SK-N-SH (cell line): ENCODE measurements around the gene CDSN. TPM values are rescaled to one million over a fixed set of nuclear protein-coding genes. Genes with fewer than 3 reads are reported as not detected.

ENCODE experiments used
- CTCF ChIA-PET: fragments of 300-600, 350-600 bp; formaldehyde crosslinking; extraction: SDS; loops from one replicate; lab custom pipeline; 2021; lab: Yijun Ruan, JAX
- POLR2A ChIA-PET: fragments of 350-600 bp; sonication (Branson Sonifier 250); formaldehyde crosslinking; extraction: SDS; loops from one replicate; lab custom pipeline; 2020; ENCODE audit warnings: antibody characterized with exemption, inconsistent platforms; lab: Yijun Ruan, JAX
- DNase-seq: peaks from one replicate; pipeline ENCODE4 v3.0.0; 2012
- H2AFZ ChIP-seq: fragments of 200-600 bp; sonication (generic); 2 replicates; pipeline ENCODE4 v1.8.1; 2016; ENCODE audit warnings: antibody characterized with exemption, mild to moderate bottlenecking, low read depth
- H3F3A ChIP-seq: fragments of 200-600 bp; sonication (generic); replicated peaks from 2 replicates; pipeline ENCODE3; 2016; ENCODE audit warnings: antibody characterized with exemption, mild to moderate bottlenecking; ENCODE audit not compliant: insufficient read depth
- H3K27ac ChIP-seq, 2 experiments: fragments of 200-500 bp in 1 of 2; fragments of 200-600 bp in 1 of 2; sonication (Bioruptor generic) in 1 of 2; sonication (generic), shearing (Covaris generic) in 1 of 2; 2 replicates each; pipeline versions ENCODE4 v1.5.1 to v1.6.1; 2014 to 2016; ENCODE audit warnings: low read depth in 2 of 2, inconsistent platforms in 1 of 2, low read length in 1 of 2, mild to moderate bottlenecking in 1 of 2, mixed read lengths in 1 of 2
- H3K27me3 ChIP-seq: fragments of 200-600 bp; sonication (generic), shearing (Covaris generic); 2 replicates; pipeline ENCODE4 v1.6.1; 2016; ENCODE audit warnings: mixed run types; ENCODE audit not compliant: insufficient read depth
- H3K36me3 ChIP-seq, 2 experiments: fragments of 200-500 bp in 1 of 2; fragments of 200-600 bp in 1 of 2; sonication (Bioruptor generic) in 1 of 2; sonication (generic) in 1 of 2; replicated peaks in 1 of 2; 2 replicates each; pipeline versions ENCODE3 to v1.5.1; 2014 to 2016; ENCODE audit warnings: low read length in 1 of 2, mild to moderate bottlenecking in 1 of 2; ENCODE audit not compliant: insufficient read depth in 2 of 2, control insufficient read depth in 1 of 2
- H3K4me1 ChIP-seq, 2 experiments: fragments of 200-500 bp in 1 of 2; fragments of 200-600 bp in 1 of 2; sonication (Bioruptor generic) in 1 of 2; sonication (generic), shearing (Covaris generic) in 1 of 2; 2 replicates each; pipeline versions ENCODE4 v1.5.1 to v1.6.1; 2014 to 2016; ENCODE audit warnings: low read depth in 1 of 2, low read length in 1 of 2, mixed run types in 1 of 2; ENCODE audit not compliant: insufficient read depth in 2 of 2, control insufficient read depth in 1 of 2
- H3K4me2 ChIP-seq: fragments of 200-600 bp; sonication (generic), shearing (Covaris generic); 2 replicates; pipeline ENCODE4 v1.6.1; 2017; ENCODE audit warnings: mixed run types
- H3K4me3 ChIP-seq, 2 experiments: fragments of 200-500 bp in 1 of 2; fragments of 200-600 bp in 1 of 2; sonication (Bioruptor generic) in 1 of 2; sonication (generic), shearing (Covaris generic) in 1 of 2; 2 replicates each; pipeline versions ENCODE4 v1.5.1 to v1.8.1; 2014 to 2016; ENCODE audit warnings: low read depth in 2 of 2, inconsistent platforms in 1 of 2, low read length in 1 of 2, mild to moderate bottlenecking in 1 of 2, mixed read lengths in 1 of 2, moderate library complexity in 1 of 2
- H3K79me2 ChIP-seq: fragments of 200-600 bp; sonication (generic); 2 replicates; pipeline ENCODE4 v1.8.1; 2017; ENCODE audit warnings: mild to moderate bottlenecking; ENCODE audit not compliant: insufficient read depth
- H3K9ac ChIP-seq: fragments of 200-600 bp; sonication (generic); 2 replicates; pipeline ENCODE4 v1.6.1; 2017; ENCODE audit warnings: mixed run types
- H3K9me2 ChIP-seq: fragments of 200-600 bp; sonication (generic); 2 replicates; pipeline ENCODE4 v1.6.1; 2017; ENCODE audit warnings: mixed run types
- H3K9me3 ChIP-seq: fragments of 200-600 bp; sonication (generic); 2 replicates; pipeline ENCODE4 v1.6.1; 2017; ENCODE audit warnings: mixed run types, mild to moderate bottlenecking, moderate library complexity
- H4K20me1 ChIP-seq: fragments of 200-600 bp; sonication (generic); 2 replicates; pipeline ENCODE4 v1.6.1; 2017; ENCODE audit warnings: mild to moderate bottlenecking, mixed run types; ENCODE audit not compliant: insufficient read depth
- CHD2 ChIP-seq: fragments of 150-350 bp; IDR thresholded peaks from 2 replicates; pipeline ENCODE4 v1.6.1; 2018; ENCODE audit warnings: low read length; ENCODE audit not compliant: partially characterized antibody
- ELF1 ChIP-seq: IDR thresholded peaks from 2 replicates; pipeline ENCODE4 v1.4.0; 2012
- EP300 ChIP-seq, 2 experiments: IDR thresholded peaks; 2 replicates each; pipeline versions ENCODE4 v1.4.0 to v1.6.1; 2012; ENCODE audit warnings: borderline replicate concordance in 1 of 2, low read depth in 1 of 2, low read length in 1 of 2
- EZH2phosphoT487 ChIP-seq: fragments of 200-600 bp; sonication (generic); IDR thresholded peaks from 2 replicates; pipeline ENCODE4 v1.6.1; 2017; ENCODE audit warnings: low read depth, mixed run types, mild to moderate bottlenecking, antibody characterized with exemption, moderate library complexity, borderline replicate concordance
- FOSL2 ChIP-seq: IDR thresholded peaks from 2 replicates; pipeline ENCODE4 v1.4.0; 2012; ENCODE audit warnings: low read depth, mild to moderate bottlenecking, moderate library complexity, borderline replicate concordance
- FOXJ3 ChIP-seq: sonication (generic); formaldehyde crosslinking; IDR thresholded peaks from 2 replicates; pipeline ENCODE4 v1.5.1; 2020; ENCODE audit warnings: mild to moderate bottlenecking, missing genetic modification reagents
- GABPA ChIP-seq: IDR thresholded peaks from 2 replicates; pipeline ENCODE4 v1.4.0; 2012; ENCODE audit warnings: low read depth, mild to moderate bottlenecking
- MEF2A ChIP-seq: IDR thresholded peaks from 2 replicates; pipeline ENCODE4 v1.4.0; 2012; ENCODE audit warnings: low read depth, borderline replicate concordance
- MXI1 ChIP-seq: IDR thresholded peaks from 2 replicates; pipeline ENCODE4 v1.6.1; 2012; ENCODE audit warnings: mild to moderate bottlenecking, low read depth, low read length, improper control_type of control experiment
- NFIC ChIP-seq: IDR thresholded peaks from 2 replicates; pipeline ENCODE4 v1.4.0; 2012; ENCODE audit warnings: borderline replicate concordance
- NRF1 ChIP-seq: IDR thresholded peaks from 2 replicates; pipeline ENCODE4 v1.6.1; 2012; ENCODE audit warnings: low read depth, mild to moderate bottlenecking, low read length
- RAD21 ChIP-seq: IDR thresholded peaks from 2 replicates; pipeline ENCODE4 v1.6.1; 2012; ENCODE audit warnings: mild to moderate bottlenecking, low read length
- RCOR1 ChIP-seq: fragments of 150-350 bp; IDR thresholded peaks from 2 replicates; pipeline ENCODE4 v1.6.1; 2017; ENCODE audit warnings: antibody characterized with exemption, low read length
- RFX5 ChIP-seq: IDR thresholded peaks from 2 replicates; pipeline ENCODE4 v1.6.1; 2012; ENCODE audit warnings: mild to moderate bottlenecking, improper control_type of control experiment, low read length
- RXRA ChIP-seq: IDR thresholded peaks from 2 replicates; pipeline ENCODE4 v1.4.0; 2012; ENCODE audit warnings: low read depth, mild to moderate bottlenecking, borderline replicate concordance
- SMC3 ChIP-seq: IDR thresholded peaks from 2 replicates; pipeline ENCODE4 v1.6.1; 2012; ENCODE audit warnings: low read depth, low read length, improper control_type of control experiment
- TAF1 ChIP-seq: IDR thresholded peaks from 2 replicates; pipeline ENCODE4 v1.6.1; 2012; ENCODE audit warnings: low read depth, mild to moderate bottlenecking, low read length, moderate library complexity, borderline replicate concordance
- TCF12 ChIP-seq: IDR thresholded peaks from 2 replicates; pipeline ENCODE4 v1.4.0; 2012
- TEAD4 ChIP-seq: IDR thresholded peaks from 2 replicates; pipeline ENCODE4 v1.4.0; 2012; ENCODE audit warnings: mild to moderate bottlenecking, borderline replicate concordance; ENCODE audit not compliant: insufficient read depth
- YY1 ChIP-seq: IDR thresholded peaks from 2 replicates; pipeline ENCODE4 v1.4.0; 2012; ENCODE audit warnings: low read depth, mild to moderate bottlenecking
- WGBS: methylation state at CpG from one replicate; pipeline ENCODE4 v1.1.6; 2017; ENCODE audit warnings: low lambda C conversion rate; 5-methylcytosine and 5-hydroxymethylcytosine counted together
- polyA plus RNA-seq, 3 experiments: library from polyadenylated mRNA; depleted of rRNA; stranded (reverse); fragments of >200 nt; gene quantifications; 2 replicates each; pipeline ENCODE4 v1.2.3, GENCODE V29; 2012
- TF ChIP-seq, protein P1 (sequence below): fragments of 150-350 bp; IDR thresholded peaks from 2 replicates; pipeline ENCODE4 v1.6.1; 2017; ENCODE audit warnings: antibody characterized with exemption, low read length, low read depth, borderline replicate concordance
- TF ChIP-seq, protein P2 (sequence below): IDR thresholded peaks from 2 replicates; pipeline ENCODE4 v1.4.0; 2012; ENCODE audit warnings: low read depth, borderline replicate concordance
- TF ChIP-seq, protein P3 (sequence below): IDR thresholded peaks from 2 replicates; pipeline ENCODE4 v1.4.0; 2012; ENCODE audit warnings: low read depth
- TF ChIP-seq, protein P4 (sequence below): fragments of 200-600 bp; sonication (generic); IDR thresholded peaks from 2 replicates; pipeline ENCODE4 v1.6.1; 2017; ENCODE audit warnings: antibody characterized with exemption, mild to moderate bottlenecking, moderate library complexity
- TF ChIP-seq, protein P5 (sequence below): IDR thresholded peaks from 2 replicates; pipeline ENCODE4 v1.4.0; 2012; ENCODE audit warnings: low read depth, borderline replicate concordance

Gene CDSN
- polyA plus RNA-seq, 1 of the 3 experiments (the other 2 are of a cell fraction), result 0.02 TPM

DNA sequence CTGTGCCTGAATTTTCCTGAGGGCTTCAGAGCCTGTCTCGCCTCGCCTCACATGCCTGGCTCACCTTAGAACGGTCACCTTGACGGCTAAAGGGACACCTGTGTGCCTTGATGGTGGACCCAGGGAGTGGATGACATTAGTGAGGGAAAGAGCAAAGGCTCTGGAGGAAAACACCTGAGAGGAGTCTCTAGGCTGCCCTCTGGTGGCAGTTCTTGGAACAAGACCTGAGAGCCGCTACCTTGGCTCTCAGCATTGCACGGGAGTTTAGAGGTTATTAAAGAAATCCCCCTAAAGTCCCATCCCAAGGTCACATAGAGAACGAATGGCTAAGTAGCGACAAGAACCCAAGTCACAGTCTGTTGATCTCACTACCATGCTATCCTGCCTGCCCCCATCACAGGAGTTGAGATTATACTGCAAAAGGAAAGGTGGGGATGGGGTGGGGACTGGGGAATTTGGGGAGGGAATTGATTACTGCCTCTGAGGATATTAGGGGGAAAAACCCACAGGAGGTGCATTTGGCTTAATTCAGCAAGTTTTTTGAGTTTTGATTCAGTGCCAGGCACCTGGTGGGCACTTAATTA lies 7.9 kb upstream of the CDSN start:
- no peak for TF ChIP-seq NFIC
- TF ChIP-seq TCF12, result no peak
- TF ChIP-seq MXI1, result no peak
- TF ChIP-seq FOXJ3, result no peak
- TF ChIP-seq, protein P1, sequence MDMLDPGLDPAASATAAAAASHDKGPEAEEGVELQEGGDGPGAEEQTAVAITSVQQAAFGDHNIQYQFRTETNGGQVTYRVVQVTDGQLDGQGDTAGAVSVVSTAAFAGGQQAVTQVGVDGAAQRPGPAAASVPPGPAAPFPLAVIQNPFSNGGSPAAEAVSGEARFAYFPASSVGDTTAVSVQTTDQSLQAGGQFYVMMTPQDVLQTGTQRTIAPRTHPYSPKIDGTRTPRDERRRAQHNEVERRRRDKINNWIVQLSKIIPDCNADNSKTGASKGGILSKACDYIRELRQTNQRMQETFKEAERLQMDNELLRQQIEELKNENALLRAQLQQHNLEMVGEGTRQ, result no peak
- TF ChIP-seq MEF2A, result no peak
- TF ChIP-seq, protein P2, sequence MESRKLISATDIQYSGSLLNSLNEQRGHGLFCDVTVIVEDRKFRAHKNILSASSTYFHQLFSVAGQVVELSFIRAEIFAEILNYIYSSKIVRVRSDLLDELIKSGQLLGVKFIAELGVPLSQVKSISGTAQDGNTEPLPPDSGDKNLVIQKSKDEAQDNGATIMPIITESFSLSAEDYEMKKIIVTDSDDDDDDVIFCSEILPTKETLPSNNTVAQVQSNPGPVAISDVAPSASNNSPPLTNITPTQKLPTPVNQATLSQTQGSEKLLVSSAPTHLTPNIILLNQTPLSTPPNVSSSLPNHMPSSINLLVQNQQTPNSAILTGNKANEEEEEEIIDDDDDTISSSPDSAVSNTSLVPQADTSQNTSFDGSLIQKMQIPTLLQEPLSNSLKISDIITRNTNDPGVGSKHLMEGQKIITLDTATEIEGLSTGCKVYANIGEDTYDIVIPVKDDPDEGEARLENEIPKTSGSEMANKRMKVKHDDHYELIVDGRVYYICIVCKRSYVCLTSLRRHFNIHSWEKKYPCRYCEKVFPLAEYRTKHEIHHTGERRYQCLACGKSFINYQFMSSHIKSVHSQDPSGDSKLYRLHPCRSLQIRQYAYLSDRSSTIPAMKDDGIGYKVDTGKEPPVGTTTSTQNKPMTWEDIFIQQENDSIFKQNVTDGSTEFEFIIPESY, result no peak
- TF ChIP-seq, protein P3, sequence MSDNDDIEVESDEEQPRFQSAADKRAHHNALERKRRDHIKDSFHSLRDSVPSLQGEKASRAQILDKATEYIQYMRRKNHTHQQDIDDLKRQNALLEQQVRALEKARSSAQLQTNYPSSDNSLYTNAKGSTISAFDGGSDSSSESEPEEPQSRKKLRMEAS, result no peak
- TF ChIP-seq, protein P4, sequence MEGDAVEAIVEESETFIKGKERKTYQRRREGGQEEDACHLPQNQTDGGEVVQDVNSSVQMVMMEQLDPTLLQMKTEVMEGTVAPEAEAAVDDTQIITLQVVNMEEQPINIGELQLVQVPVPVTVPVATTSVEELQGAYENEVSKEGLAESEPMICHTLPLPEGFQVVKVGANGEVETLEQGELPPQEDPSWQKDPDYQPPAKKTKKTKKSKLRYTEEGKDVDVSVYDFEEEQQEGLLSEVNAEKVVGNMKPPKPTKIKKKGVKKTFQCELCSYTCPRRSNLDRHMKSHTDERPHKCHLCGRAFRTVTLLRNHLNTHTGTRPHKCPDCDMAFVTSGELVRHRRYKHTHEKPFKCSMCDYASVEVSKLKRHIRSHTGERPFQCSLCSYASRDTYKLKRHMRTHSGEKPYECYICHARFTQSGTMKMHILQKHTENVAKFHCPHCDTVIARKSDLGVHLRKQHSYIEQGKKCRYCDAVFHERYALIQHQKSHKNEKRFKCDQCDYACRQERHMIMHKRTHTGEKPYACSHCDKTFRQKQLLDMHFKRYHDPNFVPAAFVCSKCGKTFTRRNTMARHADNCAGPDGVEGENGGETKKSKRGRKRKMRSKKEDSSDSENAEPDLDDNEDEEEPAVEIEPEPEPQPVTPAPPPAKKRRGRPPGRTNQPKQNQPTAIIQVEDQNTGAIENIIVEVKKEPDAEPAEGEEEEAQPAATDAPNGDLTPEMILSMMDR, result peak; percentile 73
- TF ChIP-seq SMC3, result peak; percentile 49
- no peak for TF ChIP-seq EP300 (IDR thresholded peaks at IDR 0.05; ENCODE audit: borderline replicate concordance in 1 of 2, low read depth in 1 of 2, low read length in 1 of 2)
- no peak for TF ChIP-seq NRF1
- TF ChIP-seq CHD2, result no peak
- TF ChIP-seq YY1, result no peak
- no peak for TF ChIP-seq ELF1
- no peak for TF ChIP-seq RFX5
- TF ChIP-seq FOSL2, result no peak
- TF ChIP-seq RCOR1, result no peak
- TF ChIP-seq EZH2phosphoT487, result no peak
- TF ChIP-seq, protein P5, sequence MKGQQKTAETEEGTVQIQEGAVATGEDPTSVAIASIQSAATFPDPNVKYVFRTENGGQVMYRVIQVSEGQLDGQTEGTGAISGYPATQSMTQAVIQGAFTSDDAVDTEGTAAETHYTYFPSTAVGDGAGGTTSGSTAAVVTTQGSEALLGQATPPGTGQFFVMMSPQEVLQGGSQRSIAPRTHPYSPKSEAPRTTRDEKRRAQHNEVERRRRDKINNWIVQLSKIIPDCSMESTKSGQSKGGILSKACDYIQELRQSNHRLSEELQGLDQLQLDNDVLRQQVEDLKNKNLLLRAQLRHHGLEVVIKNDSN, result no peak
- TF ChIP-seq TAF1, result no peak
- no peak for TF ChIP-seq RXRA
- TF ChIP-seq TEAD4, result no peak
- TF ChIP-seq GABPA, result no peak
- TF ChIP-seq RAD21, result peak; percentile 39
- TF ChIP-seq, all 33 proteins: peak for 3
- CTCF ChIA-PET, result interaction anchor here (0.7 to 4.8 kb wide), 16 partner anchors 9 to 300 kb away, joined by 3 to 21 read pairs (median 4); partner anchors contain the start of genes C6orf15, PSORS1C1 and PSORS1C2

More for the DNA sequence above, 7.9 kb upstream of the CDSN start:
- DNase-seq, result peak; percentile 60
- no peak overlapping the region; a peak in 1 of 4 replicates for H3K4me3 ChIP-seq
- no peak overlapping the region for H3K4me2 ChIP-seq
- 0 out of 2 replicates have a peak, but pooled peaks cover 1% of the 10 kb centered on the region for H4K20me1 ChIP-seq
- H3K9ac ChIP-seq, result no peak overlapping the region
- POLR2A ChIA-PET, result no interaction called here
- H3K9me2 ChIP-seq, result no peaks in the 10 kb centered on the region
- H3K27me3 ChIP-seq, result no peaks in the 10 kb centered on the region
- H3K79me2 ChIP-seq, result no peaks in the 10 kb centered on the region
- H3F3A ChIP-seq, result no peaks in the 10 kb centered on the region
- 4% methylated on average over 7 of the region's 8 CpGs for WGBS
- peaks cover 0 to 6% of the 10 kb centered on the region in 2 experiments; a peak in 2 of 4 replicates for H3K4me1 ChIP-seq
- no peaks in the 10 kb centered on the region for H3K9me3 ChIP-seq
- H3K36me3 ChIP-seq, result no peaks in the 10 kb centered on the region
- H3K27ac ChIP-seq, result no peak overlapping the region
- H2AFZ ChIP-seq, result no peak overlapping the region
